ENCODE results near the gene NSF. TPM values are rescaled to one million over a fixed set of nuclear protein-coding genes. Genes with fewer than 3 reads are reported as not detected.

NSF gene
- total RNA-seq, result 15.1 and 25.8 TPM in 2 replicates

DNA sequence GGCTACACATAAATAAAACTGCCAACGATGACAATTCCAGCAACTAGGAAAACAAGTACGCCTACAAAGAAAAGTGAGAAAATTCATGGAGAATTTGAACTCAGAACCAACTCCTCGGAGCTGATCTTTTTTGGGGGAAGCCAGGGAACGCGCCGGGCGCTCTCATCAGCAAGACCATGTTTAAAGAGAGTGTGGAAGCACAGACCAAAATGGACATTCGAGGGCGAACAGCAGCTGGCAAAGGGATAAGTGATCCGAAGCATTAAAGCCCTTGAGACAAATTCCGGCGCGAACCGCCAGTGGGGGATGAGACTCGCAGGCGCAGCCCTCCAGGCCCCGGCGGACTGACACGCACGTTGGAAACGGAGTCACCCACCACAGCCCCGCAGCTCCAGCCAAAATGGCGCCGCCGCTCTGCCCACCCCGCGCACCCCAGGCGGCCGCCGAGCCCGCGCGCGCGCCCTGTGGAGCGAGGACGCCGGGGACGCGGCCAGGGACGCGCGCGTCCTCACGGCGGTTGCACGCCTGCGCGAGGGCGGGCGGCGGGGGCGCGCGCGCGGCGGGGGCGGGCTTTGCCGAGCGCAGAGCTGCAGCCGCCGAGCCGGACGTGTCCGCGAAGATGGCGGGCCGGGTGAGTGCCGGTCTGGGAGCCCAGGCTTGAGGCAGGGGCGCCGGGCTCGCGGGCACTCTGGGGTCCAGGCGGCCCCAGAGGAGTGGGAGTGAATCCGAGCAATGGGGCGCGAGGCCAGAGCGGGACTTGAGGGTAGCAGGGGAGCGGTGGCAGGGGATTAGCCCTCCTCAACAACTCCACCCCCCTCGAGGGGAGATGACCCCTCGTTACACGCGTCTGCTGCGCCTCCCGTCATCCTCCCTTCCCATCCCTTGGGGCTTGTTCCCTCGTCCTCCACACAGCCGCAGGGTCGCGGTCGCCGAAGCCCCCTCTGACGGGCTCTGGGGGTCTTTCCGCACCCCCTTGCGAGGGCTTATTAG lies at the start of gene NSF:
NSF (plus strand) TSS at position 513 of the 990 bp plus-strand sequence; CDS start at position 620, 107 bp downstream.

DNA sequence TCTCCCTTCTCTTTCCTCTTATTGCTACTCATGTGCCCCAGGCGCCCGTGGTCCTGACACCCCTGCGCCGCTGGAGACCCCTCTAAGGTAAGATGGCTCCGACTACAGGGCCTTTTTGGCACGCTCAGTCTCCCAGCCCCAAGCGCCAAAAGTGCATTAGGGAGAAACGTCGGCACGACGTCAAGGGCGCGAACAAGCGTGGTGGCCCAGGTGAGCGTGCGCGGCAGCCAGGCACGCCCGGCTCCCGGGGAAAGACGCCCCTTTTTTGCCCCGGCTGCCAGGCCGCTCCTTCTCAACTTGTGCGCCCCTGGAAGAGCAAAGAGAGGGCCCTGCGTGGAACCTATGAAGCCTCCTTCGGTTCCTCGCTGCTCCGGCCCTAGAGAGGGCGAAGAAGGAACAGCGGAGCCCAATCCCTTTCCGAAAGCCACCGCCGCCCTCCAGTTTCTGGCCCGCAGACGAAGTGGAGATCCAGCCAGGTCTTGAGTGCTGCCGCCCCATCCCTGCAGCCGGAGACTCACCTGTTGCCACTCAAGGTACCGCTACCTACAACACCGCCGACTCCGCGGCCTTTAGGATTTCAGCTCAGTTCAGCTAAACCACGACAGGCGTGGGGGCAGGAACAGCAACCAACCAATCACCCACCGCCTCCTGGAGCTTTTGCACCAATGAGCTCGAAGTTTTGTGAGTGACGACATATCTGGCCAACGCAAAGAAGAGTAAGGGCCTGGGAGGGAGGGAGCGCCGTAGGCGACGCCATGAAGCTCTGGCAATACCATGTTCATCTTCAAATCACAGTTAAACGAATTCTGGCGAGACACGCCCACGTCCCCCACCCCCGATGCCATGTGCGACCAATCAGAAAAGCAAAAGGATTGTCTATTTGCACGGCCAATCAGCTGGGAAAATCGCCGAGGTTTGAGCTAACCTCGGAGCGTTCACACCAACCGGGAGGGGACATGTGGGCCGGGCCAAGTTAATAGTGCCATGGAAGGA lies 11.1 kb upstream of the NSF start, which contains the start of gene ARL17A:
ARL17A (minus strand) TSS at position 609 of the 993 bp plus-strand sequence. CDS start 3,369 bp downstream, outside the sequence.

Other genes starting within 250 kb of the NSF start
- 0.68 and 2.0 TPM in 2 replicates for gene ARL17B, start 228.9 kb upstream of the NSF start, total RNA-seq
- gene LRRC37A2, start 78.2 kb upstream of the NSF start, total RNA-seq, result 1.8 and 2.6 TPM in 2 replicates
- gene ARL17A, start 11.0 kb upstream of the NSF start, total RNA-seq, result 4.1 and 5.1 TPM in 2 replicates
- 0.51 and 1.2 TPM in 2 replicates for gene WNT3, start 228.0 kb downstream of the NSF start, total RNA-seq